Esophagus squamous epithelium (tissue), 4 donors: ENCODE results near the gene SS18L1.

Experiments used
- POLR2A ChIP-seq, 4 donors: fragments of 450-650 bp; IDR thresholded peaks; one replicate each; pipeline ENCODE4 v1.6.1; 2017; ENCODE audit warnings: antibody characterized with exemption in 4 of 4, mild to moderate bottlenecking in 4 of 4, moderate library complexity in 3 of 4
- TF ChIP-seq, protein P1 (sequence below), 6 experiments: fragments of 450-650 bp in 4 of 6; fragments of 200-600 bp in 2 of 6; sonication (generic) in 2 of 6; IDR thresholded peaks; one replicate each; pipeline ENCODE4 v1.5.1; 2016 to 2019; ENCODE audit warnings: antibody characterized with exemption in 6 of 6, mild to moderate bottlenecking in 4 of 6, moderate library complexity in 4 of 6

DNA sequence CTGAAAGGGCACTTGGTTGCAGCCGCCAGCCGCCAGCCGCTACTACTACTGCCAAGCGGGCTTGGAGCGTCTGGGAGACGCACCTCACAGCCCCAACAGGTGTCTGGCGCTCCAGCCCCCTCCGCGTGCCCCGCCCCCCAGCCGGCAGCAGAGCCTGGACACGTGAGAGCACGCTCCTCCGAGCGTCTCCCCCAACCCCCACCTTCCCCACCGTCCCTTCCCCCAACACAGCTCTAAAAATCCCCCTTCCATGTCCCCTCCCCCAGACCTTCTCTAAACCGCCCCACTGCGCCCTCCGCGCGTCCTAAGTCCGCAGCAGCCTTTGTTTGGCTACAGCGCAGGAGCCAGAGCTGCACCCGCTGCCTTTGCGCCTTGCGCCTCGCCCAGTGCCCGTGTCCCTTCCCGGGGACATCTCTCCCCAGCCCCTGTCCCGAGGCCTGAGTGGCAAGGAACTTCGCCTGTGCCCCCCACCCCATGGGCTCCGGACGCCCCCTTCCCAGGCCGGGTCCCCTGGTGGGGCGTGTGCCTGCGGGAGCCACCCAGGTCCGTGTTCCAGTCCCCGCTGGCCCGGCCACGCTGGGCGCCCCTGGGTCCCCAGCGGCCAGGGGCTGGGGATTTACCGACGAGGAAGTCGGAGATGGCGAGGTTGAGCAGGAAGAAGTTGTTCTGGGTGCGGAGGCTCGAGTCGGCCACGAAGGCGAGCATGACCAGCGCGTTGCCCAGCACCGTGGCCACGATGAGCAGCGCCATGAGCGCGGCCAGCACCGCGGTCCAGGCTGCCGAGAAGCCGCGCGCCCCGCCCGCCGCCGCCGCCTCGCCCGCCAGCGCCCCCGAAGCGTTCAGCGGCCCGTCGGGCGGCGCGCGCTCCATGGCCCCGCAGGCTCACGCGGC, 75.8 kb downstream of the SS18L1 start:
- TF ChIP-seq, protein P1, sequence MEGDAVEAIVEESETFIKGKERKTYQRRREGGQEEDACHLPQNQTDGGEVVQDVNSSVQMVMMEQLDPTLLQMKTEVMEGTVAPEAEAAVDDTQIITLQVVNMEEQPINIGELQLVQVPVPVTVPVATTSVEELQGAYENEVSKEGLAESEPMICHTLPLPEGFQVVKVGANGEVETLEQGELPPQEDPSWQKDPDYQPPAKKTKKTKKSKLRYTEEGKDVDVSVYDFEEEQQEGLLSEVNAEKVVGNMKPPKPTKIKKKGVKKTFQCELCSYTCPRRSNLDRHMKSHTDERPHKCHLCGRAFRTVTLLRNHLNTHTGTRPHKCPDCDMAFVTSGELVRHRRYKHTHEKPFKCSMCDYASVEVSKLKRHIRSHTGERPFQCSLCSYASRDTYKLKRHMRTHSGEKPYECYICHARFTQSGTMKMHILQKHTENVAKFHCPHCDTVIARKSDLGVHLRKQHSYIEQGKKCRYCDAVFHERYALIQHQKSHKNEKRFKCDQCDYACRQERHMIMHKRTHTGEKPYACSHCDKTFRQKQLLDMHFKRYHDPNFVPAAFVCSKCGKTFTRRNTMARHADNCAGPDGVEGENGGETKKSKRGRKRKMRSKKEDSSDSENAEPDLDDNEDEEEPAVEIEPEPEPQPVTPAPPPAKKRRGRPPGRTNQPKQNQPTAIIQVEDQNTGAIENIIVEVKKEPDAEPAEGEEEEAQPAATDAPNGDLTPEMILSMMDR (IDR thresholded peaks at IDR 0.05), result no peak
- TF ChIP-seq POLR2A (IDR thresholded peaks at IDR 0.05), result no peak
